ENCODE measurements around the gene XYLT1.

DNA sequence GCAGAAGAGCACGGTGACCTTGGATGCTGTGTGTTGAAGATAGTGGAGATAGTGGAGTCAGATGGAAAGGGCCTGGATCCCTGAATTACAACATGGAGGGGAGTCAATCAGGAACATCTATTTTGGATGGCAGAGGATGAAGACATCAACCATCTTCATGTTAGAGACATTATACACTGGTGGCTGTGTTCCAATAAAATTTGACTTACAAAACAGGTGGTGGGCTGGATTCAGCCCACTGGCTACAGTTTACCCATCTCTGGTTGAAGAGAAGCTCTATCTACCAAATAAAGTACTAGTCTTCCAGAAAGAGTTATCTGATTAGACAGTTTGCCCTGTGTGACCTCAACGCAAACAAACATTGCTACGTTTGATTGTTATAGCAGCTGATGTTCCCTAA lies 247.2 kb downstream of the XYLT1 start:
- TF ChIP-seq SP1 (IDR thresholded peaks at IDR 0.05; ENCODE audit: low read depth, low read length) (no peak), MEF2A (IDR thresholded peaks at IDR 0.05; ENCODE audit: insufficient read depth, low read depth, low read length) (no peak), RAD21 (IDR thresholded peaks at IDR 0.05; ENCODE audit: insufficient read depth, low read depth, low read length) (no peak), NRF1 (conservative IDR thresholded peaks at IDR 0.05; ENCODE audit: low read depth, low read length) (no peak), CHD2 (IDR thresholded peaks at IDR 0.05; ENCODE audit: borderline replicate concordance, low read depth, low read length) (no peak), POLR2A (IDR thresholded peaks at IDR 0.05; ENCODE audit: low read depth, low read length) (no peak), TCF3 (IDR thresholded peaks at IDR 0.05; ENCODE audit: borderline replicate concordance, insufficient read depth, low read depth, low read length) (no peak), ASH2L (IDR thresholded peaks at IDR 0.05; ENCODE audit: borderline replicate concordance, low read depth) (no peak), CBFB (IDR thresholded peaks at IDR 0.05; ENCODE audit: low read depth) (no peak), MYC (IDR thresholded peaks at IDR 0.05; ENCODE audit: insufficient read depth, insufficient read length, insufficient replicate concordance, low read length, severe bottlenecking) (no peak), RBBP5 (conservative IDR thresholded peaks at IDR 0.05) (no peak), POLR2AphosphoS5 (IDR thresholded peaks at IDR 0.05; ENCODE audit: low read length) (no peak)
- TF ChIP-seq, protein P1, sequence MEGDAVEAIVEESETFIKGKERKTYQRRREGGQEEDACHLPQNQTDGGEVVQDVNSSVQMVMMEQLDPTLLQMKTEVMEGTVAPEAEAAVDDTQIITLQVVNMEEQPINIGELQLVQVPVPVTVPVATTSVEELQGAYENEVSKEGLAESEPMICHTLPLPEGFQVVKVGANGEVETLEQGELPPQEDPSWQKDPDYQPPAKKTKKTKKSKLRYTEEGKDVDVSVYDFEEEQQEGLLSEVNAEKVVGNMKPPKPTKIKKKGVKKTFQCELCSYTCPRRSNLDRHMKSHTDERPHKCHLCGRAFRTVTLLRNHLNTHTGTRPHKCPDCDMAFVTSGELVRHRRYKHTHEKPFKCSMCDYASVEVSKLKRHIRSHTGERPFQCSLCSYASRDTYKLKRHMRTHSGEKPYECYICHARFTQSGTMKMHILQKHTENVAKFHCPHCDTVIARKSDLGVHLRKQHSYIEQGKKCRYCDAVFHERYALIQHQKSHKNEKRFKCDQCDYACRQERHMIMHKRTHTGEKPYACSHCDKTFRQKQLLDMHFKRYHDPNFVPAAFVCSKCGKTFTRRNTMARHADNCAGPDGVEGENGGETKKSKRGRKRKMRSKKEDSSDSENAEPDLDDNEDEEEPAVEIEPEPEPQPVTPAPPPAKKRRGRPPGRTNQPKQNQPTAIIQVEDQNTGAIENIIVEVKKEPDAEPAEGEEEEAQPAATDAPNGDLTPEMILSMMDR (IDR thresholded peaks at IDR 0.05 in 2 of 3, conservative IDR thresholded peaks at IDR 0.05 in 1 of 3; ENCODE audit: control insufficient read depth in 2 of 3, extremely low read depth in 1 of 3, insufficient read depth in 1 of 3, low read depth in 3 of 3, low read length in 3 of 3), result no peak

Data from GM12878 (cell line).